GM12878 (cell line): ENCODE data around the gene DIS3L2. TPM values are rescaled to one million over a fixed set of nuclear protein-coding genes. Genes with fewer than 3 reads are reported as not detected.

Experiments used
- ATAC-seq: fragments of 200-7000 bp; cut with Tn5 transposase; 3 replicates; pipeline ENCODE4 v1.9.1; 2020; ENCODE audit warnings: mild to moderate bottlenecking, moderate library complexity
- BruUV-seq: library from RNA; stranded (reverse); fragments of 400-500 nt; replicated peaks from 2 replicates; lab custom pipeline; 2021; lab: Mats Ljungman, UMichigan
- CTCF ChIA-PET: fragments of 300-600 bp; sonication (Branson Sonifier 250); formaldehyde crosslinking; extraction: SDS; loops from one replicate; lab custom pipeline; 2021; ENCODE audit warnings: inconsistent platforms; lab: Yijun Ruan, JAX
- POLR2A ChIA-PET: fragments of 350-600 bp; formaldehyde crosslinking; extraction: SDS; loops from one replicate; lab custom pipeline; 2021; ENCODE audit warnings: inconsistent platforms; lab: Charles Lee
- RAD21 ChIA-PET: fragments of 300-600 bp; sonication (Branson Sonifier 250); formaldehyde crosslinking; loops from one replicate; lab custom pipeline; 2023; ENCODE audit warnings: antibody characterized with exemption; ENCODE audit not compliant: unreplicated experiment; lab: Charles Lee
- SMC1A ChIA-PET: fragments of 300-600 bp; sonication (Branson Sonifier 250); formaldehyde crosslinking; loops from one replicate; lab custom pipeline; 2023; ENCODE audit not compliant: unreplicated experiment, uncharacterized antibody; lab: Charles Lee
- DNase-seq: peaks from one replicate; pipeline ENCODE4 v3.0.0-alpha.2; 2011; ENCODE audit warnings: low read depth, low spot score
- FAIRE-seq: peaks from 3 replicates; lab custom pipeline; 2011; peaks lifted over from hg19 to GRCh38; lab: Jason Lieb, UNC
- H2AFZ ChIP-seq: 2 replicates; pipeline ENCODE4 v1.6.0; 2011; ENCODE audit warnings: low read depth, low read length, control low read depth; ENCODE audit not compliant: control insufficient read depth
- H3K27ac ChIP-seq: 2 replicates; pipeline ENCODE4 v1.5.1; 2011; ENCODE audit warnings: control low read depth; ENCODE audit not compliant: control insufficient read depth, insufficient read depth
- H3K27me3 ChIP-seq, 2 experiments: replicated peaks in 1 of 2; 2 replicates each; pipeline versions ENCODE4 v1.6.0 to v1.6.1; 2011; ENCODE audit warnings: low read length in 1 of 2; ENCODE audit not compliant: control insufficient read depth in 2 of 2, insufficient read depth in 2 of 2
- H3K36me3 ChIP-seq, 2 experiments: 2 replicates each; pipeline ENCODE4 v1.5.1; 2011; ENCODE audit warnings: low read length in 1 of 2; ENCODE audit not compliant: control insufficient read depth in 2 of 2, insufficient read depth in 2 of 2
- H3K4me1 ChIP-seq: 2 replicates; pipeline ENCODE4 v1.6.1; 2011; ENCODE audit warnings: mild to moderate bottlenecking, low read length, moderate library complexity, mixed read lengths; ENCODE audit not compliant: control insufficient read depth, insufficient read depth
- H3K4me2 ChIP-seq: 2 replicates; pipeline ENCODE4 v1.6.0; 2011; ENCODE audit warnings: control low read depth; ENCODE audit not compliant: control insufficient read depth, insufficient read depth
- H3K4me3 ChIP-seq: fragments of 200-600 bp; sonication (generic); 2 replicates; pipeline ENCODE4 v1.5.1; 2016
- H3K79me2 ChIP-seq: 2 replicates; pipeline ENCODE4 v1.6.0; 2011; ENCODE audit warnings: low read length; ENCODE audit not compliant: control insufficient read depth, insufficient read depth
- H3K9ac ChIP-seq: 2 replicates; pipeline ENCODE4 v1.8.0; 2011; ENCODE audit warnings: low read length, control low read depth, mixed read lengths; ENCODE audit not compliant: control insufficient read depth, insufficient read depth
- H3K9me3 ChIP-seq: replicated peaks from 3 replicates; pipeline ENCODE4 v1.5.1; 2011; ENCODE audit warnings: mild to moderate bottlenecking, low read length; ENCODE audit not compliant: control insufficient read depth, insufficient read depth
- H4K20me1 ChIP-seq: 2 replicates; pipeline ENCODE4 v1.6.0; 2011; ENCODE audit not compliant: control insufficient read depth, insufficient read depth
- ATF7 ChIP-seq: fragments of 450-650 bp; IDR thresholded peaks from 2 replicates; pipeline ENCODE4 v1.6.1; 2016; ENCODE audit warnings: low read depth, mild to moderate bottlenecking
- CBX5 ChIP-seq: sonication (generic); IDR thresholded peaks from 2 replicates; pipeline ENCODE4 v1.6.1; 2016; ENCODE audit warnings: low read depth, moderate library complexity, mild to moderate bottlenecking, inconsistent platforms
- E4F1 ChIP-seq: fragments of 450-650 bp; IDR thresholded peaks from 2 replicates; pipeline ENCODE4 v1.6.1; 2018; ENCODE audit warnings: borderline replicate concordance, mild to moderate bottlenecking; ENCODE audit not compliant: partially characterized antibody
- EGR1 ChIP-seq, 2 experiments: IDR thresholded peaks; 1 replicate in 1 of 2; 2 replicates in 1 of 2; pipeline ENCODE4 v1.6.1; 2011 to 2012; ENCODE audit warnings: low read depth in 2 of 2, low read length in 2 of 2, borderline replicate concordance in 1 of 2, mild to moderate bottlenecking in 1 of 2, moderate library complexity in 1 of 2
- HDAC2 ChIP-seq: fragments of 200-600 bp; sonication (generic); IDR thresholded peaks from 2 replicates; pipeline ENCODE4 v1.6.1; 2017
- IRF5 ChIP-seq: fragments of 450-650 bp; IDR thresholded peaks from 2 replicates; pipeline ENCODE4 v1.6.1; 2017; ENCODE audit warnings: borderline replicate concordance
- NFIC ChIP-seq: IDR thresholded peaks from 2 replicates; pipeline ENCODE4 v1.6.1; 2012; ENCODE audit warnings: low read depth, mild to moderate bottlenecking, inconsistent platforms, low read length, moderate library complexity
- SMC3 ChIP-seq: IDR thresholded peaks from 2 replicates; pipeline ENCODE4 v1.6.1; 2011; ENCODE audit warnings: low read length, improper control_type of control experiment, borderline replicate concordance
- ZNF207 ChIP-seq: fragments of 450-650 bp; IDR thresholded peaks from 2 replicates; pipeline ENCODE4 v1.6.1; 2014; ENCODE audit warnings: antibody characterized with exemption, mild to moderate bottlenecking, borderline replicate concordance
- WGBS: methylation state at CpG from one replicate; pipeline ENCODE4 v1.1.6; 2016; ENCODE audit warnings: low lambda C conversion rate; ENCODE audit not compliant: insufficient replicate concordance, insufficient coverage; ENCODE audit errors: missing lambda C conversion rate; 5-methylcytosine and 5-hydroxymethylcytosine counted together
- in situ Hi-C: fragments of 300-500 bp; cut with MboI; formaldehyde crosslinking; loops from 9 replicates; pipeline ENCODE4 v1.14.3; 2018; ENCODE audit warnings: mixed read lengths
- intact Hi-C: fragments of 100-400 bp; cut with micrococcal nuclease; formaldehyde crosslinking; loops from one replicate; pipeline ENCODE4 v1.14.2; 2022; ENCODE audit not compliant: unreplicated experiment
- polyA plus RNA-seq, 11 experiments: library from polyadenylated mRNA; depleted of rRNA in 4 of 11; unstranded in 6 of 11; stranded (reverse) in 5 of 11; fragments of >200 nt; fragmentation: Nextera tagmentation in 4 of 11; fragmentation: Illumina TruSeq in 1 of 11; extraction: Ambion mirVana in 4 of 11; extraction: Trizol in 1 of 11; gene quantifications; 1 replicate in 1 of 11; 2 replicates in 10 of 11; pipeline versions ENCODE4 v1.2.1 to v1.2.3, GENCODE V29; 2011 to 2016; ENCODE audit warnings: inconsistent platforms in 2 of 11, missing spikeins in 2 of 11, low read depth in 1 of 11
- total RNA-seq, 4 experiments: library from RNA; depleted of rRNA in 3 of 4; stranded (reverse); fragments of >200 nt in 3 of 4; fragmentation: Illumina TruSeq in 1 of 4; extraction: Trizol in 1 of 4; gene quantifications; 2 replicates each; pipeline versions ENCODE4 v1.2.1 to v1.2.3, GENCODE V29; 2013 to 2021
- TF ChIP-seq, protein P1 (sequence below): fragments of 450-650 bp; IDR thresholded peaks from 2 replicates; pipeline ENCODE4 v1.6.1; 2016; ENCODE audit warnings: mild to moderate bottlenecking
- TF ChIP-seq, protein P2 (sequence below): IDR thresholded peaks from 2 replicates; pipeline ENCODE4 v1.6.1; 2012; ENCODE audit warnings: low read depth, low read length, improper control_type of control experiment

The DIS3L2 gene
- total and polyA plus RNA-seq, 10 of the 15 experiments (the other 5 are each of a cell fraction or from before 2014, with no cell fraction given): 3.5 to 27.1 (median 16.0) TPM

GRCh38 chr2:232335859-232336215 is 374.3 kb downstream of the DIS3L2 start:
- in situ Hi-C loops (no loop called here), intact Hi-C loops (no loop called here)
- Histone ChIP-seq H3K4me2 (no peak overlapping the region), H3K36me3 (peaks cover 0 to 5% of the 10 kb centered on the region in 2 experiments; a peak in 2 of 4 replicates), H4K20me1 (no peaks in the 10 kb centered on the region), H3K9ac (no peak overlapping the region), H3K4me1 (no peaks in the 10 kb centered on the region), H3K27me3 (no peaks in the 10 kb centered on the region), H2AFZ (no peak overlapping the region), H3K27ac (no peak overlapping the region), H3K4me3 (no peak overlapping the region), H3K9me3 (no peaks in the 10 kb centered on the region), H3K79me2 (no peaks in the 10 kb centered on the region)
- TF ChIP-seq EGR1 (IDR thresholded peaks at IDR 0.05; ENCODE audit: borderline replicate concordance in 1 of 2, low read depth in 2 of 2, low read length in 2 of 2) (no peak), IRF5 (no peak), ATF7 (no peak), HDAC2 (no peak), CBX5 (no peak), E4F1 (no peak), NFIC (no peak), ZNF207 (no peak), SMC3 (no peak)
- TF ChIP-seq, protein P1, sequence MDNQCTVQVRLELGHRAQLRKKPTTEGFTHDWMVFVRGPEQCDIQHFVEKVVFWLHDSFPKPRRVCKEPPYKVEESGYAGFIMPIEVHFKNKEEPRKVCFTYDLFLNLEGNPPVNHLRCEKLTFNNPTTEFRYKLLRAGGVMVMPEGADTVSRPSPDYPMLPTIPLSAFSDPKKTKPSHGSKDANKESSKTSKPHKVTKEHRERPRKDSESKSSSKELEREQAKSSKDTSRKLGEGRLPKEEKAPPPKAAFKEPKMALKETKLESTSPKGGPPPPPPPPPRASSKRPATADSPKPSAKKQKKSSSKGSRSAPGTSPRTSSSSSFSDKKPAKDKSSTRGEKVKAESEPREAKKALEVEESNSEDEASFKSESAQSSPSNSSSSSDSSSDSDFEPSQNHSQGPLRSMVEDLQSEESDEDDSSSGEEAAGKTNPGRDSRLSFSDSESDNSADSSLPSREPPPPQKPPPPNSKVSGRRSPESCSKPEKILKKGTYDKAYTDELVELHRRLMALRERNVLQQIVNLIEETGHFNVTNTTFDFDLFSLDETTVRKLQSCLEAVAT: no peak
- TF ChIP-seq, protein P2, sequence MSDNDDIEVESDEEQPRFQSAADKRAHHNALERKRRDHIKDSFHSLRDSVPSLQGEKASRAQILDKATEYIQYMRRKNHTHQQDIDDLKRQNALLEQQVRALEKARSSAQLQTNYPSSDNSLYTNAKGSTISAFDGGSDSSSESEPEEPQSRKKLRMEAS: no peak
- BruUV-seq: no TSS peak
- ATAC-seq (no peak), FAIRE-seq (no peak), DNase-seq (no peak)
- ChIA-PET POLR2A (no interaction called here), CTCF (interaction anchor here (0.7 to 1.2 kb wide), 2 partner anchors 8 to 56 kb away, joined by 3 read pairs; no protein-coding TSS in a partner anchor), SMC1A (no interaction called here), RAD21 (no interaction called here)
- 96% methylated on average over 2 of the region's 4 CpGs for WGBS
